ENCODE results near the gene APBA2.

APBA2 gene

GRCh38 chr15:29133321-29133720, 247.5 kb downstream of the APBA2 start:
- H3K27ac ChIP-seq, result no peak overlapping the region
- H3K4me3 ChIP-seq, result no peak overlapping the region

- no peak overlapping the region for H3K27ac ChIP-seq
Observed at GRCh38 chr15:29133791-29134190, 248.0 kb downstream of the APBA2 start.

GRCh38 chr15:29134239-29134638, 248.5 kb downstream of the APBA2 start:
- Histone ChIP-seq H3K4me3 (no peak overlapping the region), H3K27ac (no peak overlapping the region)

More at GRCh38 chr15:29133791-29134190, 248.0 kb downstream of the APBA2 start:
- H3K4me3 ChIP-seq, result no peak overlapping the region

GRCh38 chr15:29134641-29135308, 249.0 kb downstream of the APBA2 start:
- H3K27ac ChIP-seq, result no peak overlapping the region
- no peak overlapping the region for H3K4me3 ChIP-seq

GRCh38 chr15:29135309-29135657, 249.5 kb downstream of the APBA2 start:
- no peak overlapping the region for H3K4me3 ChIP-seq
- H3K27ac ChIP-seq, result no peak overlapping the region

- H3K4me3 ChIP-seq, result no peak overlapping the region
- no peak overlapping the region for H3K27ac ChIP-seq
Observed at GRCh38 chr15:29135702-29136646, 250.2 kb downstream of the APBA2 start.

- H3K4me3 ChIP-seq, result no peak overlapping the region
- no peak overlapping the region for H3K27ac ChIP-seq
Observed at GRCh38 chr15:29138260-29138659, 252.5 kb downstream of the APBA2 start.

- Histone ChIP-seq H3K27ac (no peak overlapping the region), H3K4me3 (no peak overlapping the region)
Observed at GRCh38 chr15:29139072-29139471, 253.3 kb downstream of the APBA2 start.

- H3K4me3 ChIP-seq, result no peak overlapping the region
Observed at GRCh38 chr15:29139540-29140459, 254.0 kb downstream of the APBA2 start.

GRCh38 chr15:29140475-29141307, 254.9 kb downstream of the APBA2 start:
- Histone ChIP-seq H3K27ac (peak overlapping the region in 1 of 21 experiments; percentile 45), H3K4me3 (no peak overlapping the region)

More at GRCh38 chr15:29139540-29140459, 254.0 kb downstream of the APBA2 start:
- no peak overlapping the region for H3K27ac ChIP-seq

- Histone ChIP-seq H3K4me3 (no peak overlapping the region), H3K27ac (peak overlapping the region in 2 of 21 experiments; percentile 45 to 58)
Observed at GRCh38 chr15:29141308-29142128, 255.7 kb downstream of the APBA2 start.

GRCh38 chr15:29142129-29142747, 256.5 kb downstream of the APBA2 start:
- Histone ChIP-seq H3K4me3 (no peak overlapping the region), H3K27ac (peak overlapping the region in 1 of 21 experiments; percentile 58)

GRCh38 chr15:29143293-29143692, 257.5 kb downstream of the APBA2 start:
- Histone ChIP-seq H3K4me3 (no peak overlapping the region), H3K27ac (peak overlapping the region in 1 of 21 experiments; percentile 12)

- Histone ChIP-seq H3K4me3 (no peak overlapping the region), H3K27ac (peak overlapping the region in 1 of 21 experiments; percentile 12)
Observed at GRCh38 chr15:29143909-29144635, 258.3 kb downstream of the APBA2 start.

GRCh38 chr15:29149738-29150075, 263.9 kb downstream of the APBA2 start:
- H3K27ac ChIP-seq, result no peak overlapping the region
- H3K4me3 ChIP-seq, result no peak overlapping the region

GRCh38 chr15:29150515-29151483, 265.0 kb downstream of the APBA2 start:
- Histone ChIP-seq H3K4me3 (no peak overlapping the region), H3K27ac (no peak overlapping the region)
